Measurements from ENCODE around the gene NEURL1B.

GRCh38 chr5:172683645-172684471 is 42.8 kb downstream of the NEURL1B start:
- TF ChIP-seq CTCF (IDR thresholded peaks at IDR 0.05 in 8 of 11, conservative IDR thresholded peaks at IDR 0.05 in 3 of 11), result no peak
- TF ChIP-seq POLR2A (IDR thresholded peaks at IDR 0.05), result no peak

All from spleen (tissue), 7 donors.